Measurements from ENCODE around the gene UBXN11.

Gene UBXN11

DNA sequence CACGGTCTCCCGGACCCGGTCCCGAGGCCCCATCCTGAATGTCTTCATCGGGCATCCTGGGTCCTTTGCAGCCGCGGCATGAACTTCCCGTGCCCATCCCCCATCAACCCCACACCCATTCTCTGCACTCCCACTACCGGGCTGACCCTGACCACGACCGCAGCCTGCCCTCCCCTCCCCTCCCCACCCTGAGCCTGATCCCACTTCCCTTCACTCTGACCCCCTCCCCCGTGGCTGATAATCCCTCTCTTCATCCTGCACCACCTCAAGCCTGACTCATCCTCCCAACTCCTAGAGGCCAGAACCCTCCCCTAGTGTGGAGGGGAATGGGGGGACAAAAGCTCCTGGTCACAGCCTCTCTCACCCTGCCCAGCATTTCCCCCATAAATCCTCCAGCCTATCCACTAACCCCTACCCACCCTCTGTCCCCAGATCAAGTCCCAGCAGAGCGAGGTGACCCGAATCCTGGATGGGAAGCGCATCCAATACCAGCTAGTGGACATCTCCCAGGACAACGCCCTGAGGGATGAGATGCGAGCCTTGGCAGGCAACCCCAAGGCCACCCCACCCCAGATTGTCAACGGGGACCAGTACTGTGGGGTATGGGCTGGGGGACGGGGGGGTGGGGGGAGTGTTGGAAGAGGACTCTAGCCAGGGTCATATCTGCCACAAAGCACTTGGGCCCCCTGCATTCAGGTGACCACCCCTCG is 25.9 kb downstream of the UBXN11 start:
- Histone ChIP-seq H3K4me2 (peak overlapping the region; percentile 87; the same call in 1 of the 2 replicates), H3K27ac (peak overlapping the region; percentile 40), H3K36me3 (ENCODE audit: insufficient read depth) (no peaks in the 10 kb centered on the region; the same call in 1 of the 2 replicates), H3K4me3 (IDR thresholded peaks at IDR 0.05; ENCODE audit: insufficient read depth, low read depth, low read length) (peak overlapping the region; percentile 28), H3K79me2 (ENCODE audit: insufficient read depth, low read depth) (no peaks in the 10 kb centered on the region; the same call in 1 of the 2 replicates), H3K27me3 (ENCODE audit: insufficient read depth, low read depth) (no peaks in the 10 kb centered on the region), H3K4me1 (ENCODE audit: low read depth, poor library complexity, severe bottlenecking) (peaks cover 35% of the 10 kb centered on the region), H4K20me1 (ENCODE audit: insufficient read depth) (no peaks in the 10 kb centered on the region), H2AFZ (ENCODE audit: low read depth) (peak overlapping the region; percentile 69), H3K9ac (peak overlapping the region; percentile 59)
- no peak for TF ChIP-seq CTCF (conservative IDR thresholded peaks at IDR 0.05; ENCODE audit: low read depth, low read length)

DNA sequence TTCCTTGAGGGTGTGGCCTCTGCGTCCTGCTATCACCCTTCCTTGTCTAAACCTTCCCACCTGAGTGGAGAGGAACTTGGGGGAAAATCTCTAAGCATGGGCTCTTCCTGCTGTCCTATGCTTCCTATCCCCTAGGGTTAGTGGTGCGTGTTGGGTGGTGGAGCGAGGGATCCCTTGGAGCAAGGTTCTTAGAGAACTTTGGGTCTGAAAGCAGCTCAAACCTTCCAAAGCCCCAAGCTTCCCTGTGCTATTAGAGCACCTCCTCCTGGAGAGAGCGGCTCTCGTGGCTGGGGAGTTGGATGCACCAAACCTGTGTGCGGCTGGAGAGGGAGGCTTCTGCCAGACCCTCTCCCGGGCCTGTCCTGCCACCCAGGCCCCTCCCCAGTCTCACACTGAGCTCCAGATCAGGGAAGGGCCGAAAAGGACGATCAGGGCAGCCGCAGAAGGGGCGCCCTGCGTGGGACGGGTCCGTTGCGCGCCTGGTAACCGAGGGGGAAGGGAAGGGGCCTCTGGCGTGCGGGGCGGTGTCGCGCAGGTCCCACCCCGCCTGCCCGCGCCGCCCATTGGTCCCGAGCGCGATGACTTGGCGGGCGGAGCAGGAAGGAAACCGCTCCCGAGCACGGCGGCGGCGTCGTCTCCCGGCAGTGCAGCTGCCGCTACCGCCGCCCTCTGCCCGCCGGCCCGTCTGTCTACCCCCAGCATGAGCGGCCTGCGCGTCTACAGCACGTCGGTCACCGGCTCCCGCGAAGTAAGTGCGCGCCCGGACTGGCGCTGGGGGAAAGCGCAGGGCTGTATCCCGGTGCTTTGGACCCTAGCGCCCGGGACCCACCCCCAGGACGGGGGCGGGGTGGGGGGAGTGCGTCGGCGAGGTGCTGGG is 26.7 kb downstream of the UBXN11 start, which contains the start of gene SH3BGRL3:
Gene SH3BGRL3 (plus strand): TSS at position 631 of the 877 bp plus-strand sequence. CDS start 70 bp downstream, at position 701.
- peak within 1 kb of the TSS; percentile 87 for H3K4me2 ChIP-seq
- H2AFZ ChIP-seq (ENCODE audit: low read depth), result peak within 1 kb of the TSS; percentile 69
- peak within 1 kb of the TSS; percentile 88 for H3K4me3 ChIP-seq (IDR thresholded peaks at IDR 0.05; ENCODE audit: insufficient read depth, low read depth, low read length)
- peak within 1 kb of the TSS; percentile 40 for H3K27ac ChIP-seq
- H3K9ac ChIP-seq, result peak within 1 kb of the TSS; percentile 59
- no peaks in the 10 kb centered on the region; the same call in 1 of the 2 replicates for H3K36me3 ChIP-seq (ENCODE audit: insufficient read depth)
- 0 out of 2 replicates have a peak, but pooled peaks have one; percentile 21 for TF ChIP-seq CTCF (conservative IDR thresholded peaks at IDR 0.05; ENCODE audit: low read depth, low read length)
- no peaks in the 10 kb centered on the region for H3K27me3 ChIP-seq (ENCODE audit: insufficient read depth, low read depth)
- no peaks in the 10 kb centered on the region; the same call in 1 of the 2 replicates for H3K79me2 ChIP-seq (ENCODE audit: insufficient read depth, low read depth)
- peaks cover 43% of the 10 kb centered on the region for H3K4me1 ChIP-seq (ENCODE audit: low read depth, poor library complexity, severe bottlenecking)
- no peaks in the 10 kb centered on the region for H4K20me1 ChIP-seq (ENCODE audit: insufficient read depth)

- peak overlapping the region; percentile 87 for H3K4me2 ChIP-seq
- H4K20me1 ChIP-seq (ENCODE audit: insufficient read depth), result no peaks in the 10 kb centered on the region
- H3K27me3 ChIP-seq (ENCODE audit: insufficient read depth, low read depth), result no peaks in the 10 kb centered on the region
- H2AFZ ChIP-seq (ENCODE audit: low read depth), result no peak overlapping the region
- no peaks in the 10 kb centered on the region; the same call in 1 of the 2 replicates for H3K36me3 ChIP-seq (ENCODE audit: insufficient read depth)
- no peak overlapping the region for H3K4me3 ChIP-seq (IDR thresholded peaks at IDR 0.05; ENCODE audit: insufficient read depth, low read depth, low read length)
- H3K27ac ChIP-seq, result peak overlapping the region; percentile 40; the same call in 1 of the 2 replicates
- H3K4me1 ChIP-seq (ENCODE audit: low read depth, poor library complexity, severe bottlenecking), result peaks cover 47% of the 10 kb centered on the region
- no peaks in the 10 kb centered on the region; the same call in 1 of the 2 replicates for H3K79me2 ChIP-seq (ENCODE audit: insufficient read depth, low read depth)
- H3K9ac ChIP-seq, result peak overlapping the region; percentile 59; the same call in 1 of the 2 replicates
- no peak for TF ChIP-seq CTCF (conservative IDR thresholded peaks at IDR 0.05; ENCODE audit: low read depth, low read length)
Measured at GRCh38 chr1:26278724-26279455, 27.5 kb downstream of the UBXN11 start.

GRCh38 chr1:26278303-26278702 is 28.1 kb downstream of the UBXN11 start:
- H3K27ac ChIP-seq, result no peak overlapping the region
- H3K4me2 ChIP-seq, result no peak overlapping the region
- no peaks in the 10 kb centered on the region; the same call in 1 of the 2 replicates for H3K79me2 ChIP-seq (ENCODE audit: insufficient read depth, low read depth)
- peaks cover 47% of the 10 kb centered on the region for H3K4me1 ChIP-seq (ENCODE audit: low read depth, poor library complexity, severe bottlenecking)
- H3K9ac ChIP-seq, result no peak overlapping the region
- no peak for TF ChIP-seq CTCF (conservative IDR thresholded peaks at IDR 0.05; ENCODE audit: low read depth, low read length)
- H3K4me3 ChIP-seq (IDR thresholded peaks at IDR 0.05; ENCODE audit: insufficient read depth, low read depth, low read length), result no peak overlapping the region
- H3K36me3 ChIP-seq (ENCODE audit: insufficient read depth), result no peaks in the 10 kb centered on the region; the same call in 1 of the 2 replicates
- no peaks in the 10 kb centered on the region for H4K20me1 ChIP-seq (ENCODE audit: insufficient read depth)
- no peaks in the 10 kb centered on the region for H3K27me3 ChIP-seq (ENCODE audit: insufficient read depth, low read depth)
- no peak overlapping the region for H2AFZ ChIP-seq (ENCODE audit: low read depth)

Data from KMS-11 (cell line).